ENCODE measurements around the gene MUC21.

MUC21 gene

DNA sequence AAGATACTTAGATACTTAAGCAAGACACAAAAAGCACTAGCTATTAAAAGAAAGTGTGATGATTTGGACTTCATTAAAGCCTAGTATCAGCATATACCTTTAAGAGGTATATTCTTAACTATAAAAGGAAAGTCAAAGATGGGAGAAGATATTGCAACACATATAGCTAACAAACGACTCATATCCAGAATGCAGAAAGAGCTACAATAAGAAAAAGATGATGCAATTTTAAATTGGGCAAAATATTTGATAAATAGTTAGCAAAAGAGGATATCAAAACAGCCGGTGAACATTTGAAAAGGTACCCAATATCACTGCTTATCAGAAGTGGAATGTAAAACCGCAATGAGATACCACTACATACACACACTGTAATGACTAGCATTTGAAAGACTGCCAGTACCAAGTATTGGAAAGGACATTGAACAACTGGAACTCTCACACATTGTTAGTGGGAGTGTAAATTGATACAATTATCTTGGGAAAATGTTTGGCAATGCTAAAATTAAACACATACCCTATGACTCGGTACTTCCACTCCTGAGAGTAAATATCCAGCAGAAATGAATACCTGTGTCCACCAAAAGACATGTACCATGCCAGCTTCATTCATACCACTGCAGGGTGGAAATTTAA is 52.5 kb downstream of the MUC21 start:
- DNase-seq (ENCODE audit: low read depth): no peak
- no peak overlapping the region for H3K4me3 ChIP-seq (ENCODE audit: low read depth, low read length)
- TF ChIP-seq, protein P1, sequence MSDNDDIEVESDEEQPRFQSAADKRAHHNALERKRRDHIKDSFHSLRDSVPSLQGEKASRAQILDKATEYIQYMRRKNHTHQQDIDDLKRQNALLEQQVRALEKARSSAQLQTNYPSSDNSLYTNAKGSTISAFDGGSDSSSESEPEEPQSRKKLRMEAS (IDR thresholded peaks at IDR 0.05; ENCODE audit: low read depth, low read length): no peak
- TF ChIP-seq, protein P2, sequence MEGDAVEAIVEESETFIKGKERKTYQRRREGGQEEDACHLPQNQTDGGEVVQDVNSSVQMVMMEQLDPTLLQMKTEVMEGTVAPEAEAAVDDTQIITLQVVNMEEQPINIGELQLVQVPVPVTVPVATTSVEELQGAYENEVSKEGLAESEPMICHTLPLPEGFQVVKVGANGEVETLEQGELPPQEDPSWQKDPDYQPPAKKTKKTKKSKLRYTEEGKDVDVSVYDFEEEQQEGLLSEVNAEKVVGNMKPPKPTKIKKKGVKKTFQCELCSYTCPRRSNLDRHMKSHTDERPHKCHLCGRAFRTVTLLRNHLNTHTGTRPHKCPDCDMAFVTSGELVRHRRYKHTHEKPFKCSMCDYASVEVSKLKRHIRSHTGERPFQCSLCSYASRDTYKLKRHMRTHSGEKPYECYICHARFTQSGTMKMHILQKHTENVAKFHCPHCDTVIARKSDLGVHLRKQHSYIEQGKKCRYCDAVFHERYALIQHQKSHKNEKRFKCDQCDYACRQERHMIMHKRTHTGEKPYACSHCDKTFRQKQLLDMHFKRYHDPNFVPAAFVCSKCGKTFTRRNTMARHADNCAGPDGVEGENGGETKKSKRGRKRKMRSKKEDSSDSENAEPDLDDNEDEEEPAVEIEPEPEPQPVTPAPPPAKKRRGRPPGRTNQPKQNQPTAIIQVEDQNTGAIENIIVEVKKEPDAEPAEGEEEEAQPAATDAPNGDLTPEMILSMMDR (IDR thresholded peaks at IDR 0.05; ENCODE audit: low read depth, low read length): no peak
- no peak for TF ChIP-seq POLR2A (IDR thresholded peaks at IDR 0.05; ENCODE audit: extremely low read depth, insufficient read length)
- no peak for TF ChIP-seq MYC (IDR thresholded peaks at IDR 0.05; ENCODE audit: low read depth, low read length)

DNA sequence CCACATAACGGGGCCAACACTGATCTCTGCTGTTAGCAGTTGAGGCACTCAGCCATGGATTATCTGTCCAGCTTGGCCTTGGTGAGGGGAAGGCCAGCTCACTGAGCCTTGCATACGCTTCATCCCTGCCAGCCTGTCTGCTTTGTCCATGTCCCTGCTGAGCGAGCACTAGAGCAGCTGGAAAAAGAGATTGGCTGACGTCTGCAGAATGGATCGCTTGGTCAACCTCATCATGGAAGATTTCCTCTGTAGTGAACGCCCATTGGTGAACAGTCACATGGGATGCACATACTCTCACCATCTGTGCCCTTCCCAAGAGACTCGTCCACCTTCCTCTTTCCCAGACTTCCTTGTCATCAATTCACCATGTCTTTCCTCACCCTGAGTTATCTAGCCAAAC is 53.7 kb downstream of the MUC21 start:
- DNase-seq (ENCODE audit: low read depth): no peak
- TF ChIP-seq, protein P2 (IDR thresholded peaks at IDR 0.05; ENCODE audit: low read depth, low read length): no peak
- TF ChIP-seq, protein P1 (IDR thresholded peaks at IDR 0.05; ENCODE audit: low read depth, low read length): no peak
- TF ChIP-seq POLR2A (IDR thresholded peaks at IDR 0.05; ENCODE audit: extremely low read depth, insufficient read length) (no peak), MYC (IDR thresholded peaks at IDR 0.05; ENCODE audit: low read depth, low read length) (no peak)
- H3K4me3 ChIP-seq (ENCODE audit: low read depth, low read length): no peak overlapping the region

DNA sequence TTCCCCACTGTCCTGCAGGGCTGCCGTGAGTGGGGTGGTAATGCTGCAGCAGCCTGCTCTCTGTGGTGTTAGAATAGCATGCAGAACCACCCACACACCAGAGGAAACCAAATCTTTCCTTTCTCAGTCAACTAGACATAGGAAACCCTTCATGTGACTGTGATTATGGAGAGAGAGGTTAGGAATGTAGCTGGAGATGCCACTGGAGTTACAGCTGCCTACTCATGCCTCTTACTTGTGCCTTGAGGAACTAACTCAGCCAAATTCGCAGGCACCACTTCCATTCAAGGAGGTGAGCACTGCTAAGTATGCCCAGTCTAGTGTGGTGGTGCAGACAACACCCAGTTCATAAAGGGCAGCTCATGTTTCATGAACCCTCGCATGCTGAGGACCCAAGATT is 54.2 kb downstream of the MUC21 start:
- no peak for DNase-seq (ENCODE audit: low read depth)
- no peak for TF ChIP-seq MYC (IDR thresholded peaks at IDR 0.05; ENCODE audit: low read depth, low read length)
- TF ChIP-seq POLR2A (IDR thresholded peaks at IDR 0.05; ENCODE audit: extremely low read depth, insufficient read length): no peak
- TF ChIP-seq, protein P1 (IDR thresholded peaks at IDR 0.05; ENCODE audit: low read depth, low read length): no peak
- TF ChIP-seq, protein P2 (IDR thresholded peaks at IDR 0.05; ENCODE audit: low read depth, low read length): no peak
- no peak overlapping the region for H3K4me3 ChIP-seq (ENCODE audit: low read depth, low read length)

DNA sequence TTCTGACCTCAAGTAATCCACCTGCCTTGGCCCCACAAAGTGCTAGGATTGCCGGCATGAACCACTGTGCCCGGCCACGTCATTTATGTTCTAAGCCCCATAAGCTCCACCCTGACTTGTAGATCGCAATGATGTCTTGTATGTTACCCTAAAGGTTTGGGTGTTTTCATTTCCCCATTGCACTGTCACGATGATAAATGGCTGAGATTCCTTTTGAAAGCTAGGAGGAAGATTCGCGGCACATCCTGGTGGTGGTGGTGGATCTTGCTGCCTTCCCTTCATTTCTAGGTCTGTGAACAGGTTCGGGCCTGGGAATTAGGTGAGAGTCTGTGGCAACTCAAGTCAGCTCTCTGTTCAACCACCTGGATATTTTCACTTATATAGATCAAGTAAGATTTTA is 55.0 kb downstream of the MUC21 start:
- DNase-seq (ENCODE audit: low read depth): no peak
- H3K4me3 ChIP-seq (ENCODE audit: low read depth, low read length): no peak overlapping the region
- TF ChIP-seq, protein P1 (IDR thresholded peaks at IDR 0.05; ENCODE audit: low read depth, low read length): no peak
- TF ChIP-seq, protein P2 (IDR thresholded peaks at IDR 0.05; ENCODE audit: low read depth, low read length): no peak
- no peak for TF ChIP-seq MYC (IDR thresholded peaks at IDR 0.05; ENCODE audit: low read depth, low read length)
- TF ChIP-seq POLR2A (IDR thresholded peaks at IDR 0.05; ENCODE audit: extremely low read depth, insufficient read length): no peak
